HG03457 (cell line): ENCODE data around the gene C7orf25.
A peak's percentile ranks its signal among the peaks of the same experiment; 100 is the strongest.

Source experiments
- ATAC-seq: cut with Tn5 transposase; IDR thresholded peaks from one replicate; pipeline ENCODE4 v1.9.1; 2021; ENCODE audit warnings: moderate number of reproducible peaks; ENCODE audit not compliant: unreplicated experiment

C7orf25 gene

DNA sequence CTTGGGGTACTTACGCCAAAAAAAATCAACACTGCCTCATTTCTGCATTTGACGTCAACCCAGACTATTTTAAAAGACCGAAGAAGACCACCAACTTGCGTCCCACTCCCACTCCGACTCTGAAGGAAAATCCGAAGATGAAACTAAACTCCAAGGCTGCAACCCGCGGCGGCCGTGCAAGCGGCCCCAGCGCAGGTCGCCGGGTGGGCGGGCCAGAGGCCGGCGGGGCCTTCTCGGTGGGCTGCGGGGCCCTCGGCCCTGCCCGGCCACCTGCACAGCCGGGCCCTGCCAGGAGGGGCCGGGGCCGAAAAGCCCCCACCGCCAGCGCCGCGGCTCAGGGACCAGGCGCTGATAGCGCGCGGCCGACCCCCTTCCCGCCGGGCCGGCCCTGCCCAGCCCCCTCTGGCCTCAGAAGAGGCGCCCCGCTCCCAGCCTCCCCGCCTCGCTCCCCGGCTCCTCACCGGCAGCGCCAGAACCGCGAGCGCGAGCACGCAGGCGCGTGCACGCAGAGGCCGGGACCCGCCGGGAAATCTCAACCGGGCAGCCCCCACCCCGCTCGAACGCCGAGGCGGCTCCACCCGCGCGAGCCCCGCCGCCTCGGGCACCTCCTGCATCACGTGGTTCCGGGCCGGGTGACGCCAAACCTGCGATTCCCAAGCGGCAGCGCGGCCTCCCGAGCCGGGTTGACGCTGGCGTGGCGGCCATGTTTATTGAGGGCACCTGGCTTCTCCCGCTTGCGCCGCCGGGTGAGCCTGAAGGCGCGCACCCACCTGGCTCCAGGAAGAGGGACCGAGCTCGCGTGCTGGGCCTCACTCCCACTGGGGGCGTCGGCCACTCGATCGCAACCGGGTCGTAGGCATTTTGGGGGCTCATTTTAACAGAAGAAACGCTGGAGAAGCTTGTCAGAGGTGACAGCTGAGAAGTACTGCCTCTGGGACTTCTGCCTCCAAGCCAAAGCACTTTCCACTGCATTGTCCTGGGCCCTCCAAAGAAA is at the start of gene C7orf25:
Gene C7orf25, minus strand, starts transcription at position 617 of the 994 bp plus-strand sequence. CDS start 1,170 bp downstream, outside the sequence.
- peak; percentile 90 for ATAC-seq

DNA sequence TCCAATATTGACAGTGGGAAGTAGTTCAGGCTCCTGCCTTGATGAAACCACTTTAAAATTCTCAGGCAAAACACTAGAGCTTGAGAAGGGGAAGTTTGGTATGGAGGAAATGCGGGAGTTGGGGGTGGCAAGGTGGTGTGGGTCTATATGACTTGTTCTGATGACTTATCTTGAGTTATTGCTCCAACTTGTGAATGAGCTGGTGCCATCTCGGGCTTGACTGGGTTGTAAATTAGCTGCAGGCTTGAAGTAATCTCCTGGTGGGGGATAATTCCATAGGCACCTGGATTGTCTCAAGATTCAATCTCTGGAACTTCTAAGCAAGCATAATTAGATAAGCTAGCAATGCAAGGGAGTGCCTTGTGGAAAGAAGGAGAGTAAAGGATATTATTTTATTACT is 49.3 kb upstream of the C7orf25 start:
- no peak for ATAC-seq

DNA sequence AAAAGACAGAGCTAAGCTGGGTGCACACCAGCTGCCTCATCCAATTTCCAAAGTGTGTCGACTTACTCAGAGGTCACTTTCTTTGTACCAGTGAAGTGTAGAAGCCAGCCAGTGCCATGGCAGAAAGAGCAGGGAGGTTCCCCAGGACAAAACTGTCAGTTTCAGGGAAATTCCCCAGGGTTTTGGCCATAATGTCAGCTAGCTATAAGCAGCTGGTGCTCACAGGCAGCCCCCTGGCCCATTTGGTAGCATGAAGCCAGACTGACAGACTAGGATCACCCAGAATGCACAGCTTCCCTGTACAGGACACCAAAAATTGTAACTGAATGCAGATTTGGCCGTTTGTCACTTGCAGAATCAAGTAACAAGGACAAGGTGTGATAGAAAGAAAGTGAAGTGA is 48.9 kb upstream of the C7orf25 start:
- ATAC-seq: no peak

DNA sequence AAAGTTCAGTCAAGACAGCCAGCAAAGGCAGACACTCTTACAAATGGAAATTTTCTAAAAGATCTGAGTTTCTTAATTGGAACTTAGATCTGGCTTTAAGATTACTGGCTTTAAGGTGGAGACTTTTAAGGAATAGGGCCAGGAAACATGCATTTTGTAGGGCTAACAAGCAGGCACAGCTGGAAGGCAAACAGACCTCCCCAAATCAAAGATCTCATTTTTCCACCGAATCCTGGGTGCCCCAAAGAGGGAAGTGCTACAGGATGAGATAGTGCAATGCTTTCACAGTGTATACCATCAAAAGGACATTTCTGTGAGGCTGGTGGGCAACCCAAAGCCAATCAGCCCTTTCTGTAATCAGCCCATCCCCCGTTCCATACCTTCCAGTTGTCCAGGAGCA is 47.7 kb upstream of the C7orf25 start:
- no peak for ATAC-seq

DNA sequence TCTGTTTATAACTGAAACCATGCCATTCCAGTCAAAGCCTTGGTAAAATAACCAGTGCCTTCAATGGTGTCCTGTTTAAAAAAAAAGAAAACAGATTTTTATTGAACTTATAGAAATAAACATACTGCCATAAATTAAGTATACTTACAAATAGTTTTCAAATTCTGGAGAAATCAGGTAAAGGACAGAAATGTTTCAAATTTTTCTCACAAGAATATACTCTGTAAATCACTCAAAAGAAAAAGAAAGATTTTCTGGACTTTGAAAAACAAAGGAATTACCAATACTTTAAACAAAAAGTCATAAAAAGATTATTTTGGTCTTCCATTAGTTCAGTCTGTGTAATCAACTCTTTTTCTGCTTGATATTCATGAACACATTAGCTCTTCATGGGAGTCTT is 44.2 kb upstream of the C7orf25 start:
- ATAC-seq: no peak

DNA sequence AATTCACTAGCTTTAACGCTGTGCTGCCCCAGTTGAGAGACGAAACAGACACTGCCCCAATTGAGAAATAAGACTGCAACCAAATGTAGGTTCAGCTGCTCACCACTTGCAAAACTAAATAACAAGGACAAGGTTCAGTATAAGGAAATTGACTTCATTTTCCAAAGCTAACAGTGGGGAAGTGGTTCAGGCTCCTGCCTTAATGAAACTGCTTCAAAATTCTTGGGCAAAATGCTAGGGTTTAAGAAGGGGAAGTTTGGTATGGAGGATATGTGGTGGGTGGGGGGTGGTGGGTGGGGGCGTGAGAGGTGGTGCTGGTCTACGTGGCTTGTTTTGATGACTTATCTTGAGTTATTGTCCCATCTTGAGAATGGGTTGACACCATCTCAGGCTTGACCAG is 42.1 kb upstream of the C7orf25 start:
- no peak for ATAC-seq

DNA sequence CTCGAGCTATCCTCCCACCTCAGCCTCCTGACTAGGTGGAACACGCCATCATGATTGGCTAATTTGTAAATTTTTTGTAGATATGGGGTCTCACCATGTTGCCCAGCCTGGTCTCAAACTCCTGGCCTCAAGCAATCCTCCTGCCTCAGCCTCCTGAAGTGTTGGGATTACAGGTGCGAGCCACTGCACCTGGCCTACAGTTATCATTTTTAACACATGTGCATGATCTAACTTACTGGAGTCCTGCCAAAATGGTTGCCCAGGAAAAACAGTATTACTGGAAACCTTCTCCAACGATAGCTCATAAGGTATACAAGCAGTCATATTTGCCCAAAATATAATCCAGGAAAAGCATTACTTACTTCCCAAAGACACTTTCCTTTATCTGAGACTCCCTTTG is 40.5 kb upstream of the C7orf25 start:
- ATAC-seq: no peak

DNA sequence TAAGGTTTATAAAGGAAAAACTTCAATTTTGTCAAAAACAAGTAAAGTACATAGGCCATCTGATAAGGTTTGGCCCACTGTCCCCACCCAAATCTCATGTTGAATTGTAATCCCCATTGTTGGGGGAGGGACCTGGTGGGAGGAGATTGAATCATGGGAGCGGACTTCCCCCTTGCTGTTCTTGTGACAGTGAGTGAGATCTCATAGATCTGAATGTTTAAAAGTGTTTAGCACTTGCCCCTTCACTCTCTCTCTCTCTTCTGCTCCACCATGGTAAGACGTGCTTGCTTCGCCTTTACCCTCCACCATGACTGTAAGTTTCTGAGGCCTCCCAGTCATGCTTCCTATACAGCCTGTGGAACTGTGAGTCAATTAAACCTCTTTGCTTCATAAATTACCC is 38.5 kb upstream of the C7orf25 start:
- no peak for ATAC-seq

DNA sequence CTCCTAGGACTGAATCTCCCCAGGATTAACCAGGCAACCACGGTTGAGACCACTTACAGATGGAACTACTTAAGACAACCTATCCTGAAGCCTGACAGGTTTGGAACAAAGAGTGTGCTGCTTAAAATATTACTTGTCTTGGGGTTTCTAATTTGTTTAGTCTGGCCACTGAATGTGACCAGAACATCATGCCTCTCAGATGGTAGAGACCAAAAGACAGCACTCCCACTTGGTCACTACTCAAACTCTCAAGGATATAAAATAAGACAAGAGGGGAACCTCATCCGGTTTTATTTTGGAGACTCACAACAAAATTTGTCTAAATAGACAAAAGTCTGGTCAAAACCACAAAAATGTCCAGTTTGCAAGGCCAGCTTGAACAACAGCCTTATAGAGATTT is 35.7 kb upstream of the C7orf25 start:
- no peak for ATAC-seq

DNA sequence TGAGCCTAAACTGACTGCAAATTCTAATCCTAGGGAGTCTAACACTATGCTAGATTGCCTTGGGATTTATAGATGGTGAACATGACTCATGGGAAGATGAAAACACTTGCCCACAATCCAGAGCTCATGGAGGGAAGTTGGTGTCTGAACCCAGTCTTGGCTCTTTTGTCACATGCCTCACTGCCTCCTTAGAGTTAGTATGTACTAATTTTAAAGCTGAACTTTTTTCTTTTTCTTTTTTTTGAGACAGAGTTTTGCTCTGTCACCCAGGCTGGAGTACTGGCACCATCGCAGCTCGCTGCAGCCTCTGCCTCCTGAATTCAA is 34.7 kb upstream of the C7orf25 start:
- ATAC-seq: no peak

DNA sequence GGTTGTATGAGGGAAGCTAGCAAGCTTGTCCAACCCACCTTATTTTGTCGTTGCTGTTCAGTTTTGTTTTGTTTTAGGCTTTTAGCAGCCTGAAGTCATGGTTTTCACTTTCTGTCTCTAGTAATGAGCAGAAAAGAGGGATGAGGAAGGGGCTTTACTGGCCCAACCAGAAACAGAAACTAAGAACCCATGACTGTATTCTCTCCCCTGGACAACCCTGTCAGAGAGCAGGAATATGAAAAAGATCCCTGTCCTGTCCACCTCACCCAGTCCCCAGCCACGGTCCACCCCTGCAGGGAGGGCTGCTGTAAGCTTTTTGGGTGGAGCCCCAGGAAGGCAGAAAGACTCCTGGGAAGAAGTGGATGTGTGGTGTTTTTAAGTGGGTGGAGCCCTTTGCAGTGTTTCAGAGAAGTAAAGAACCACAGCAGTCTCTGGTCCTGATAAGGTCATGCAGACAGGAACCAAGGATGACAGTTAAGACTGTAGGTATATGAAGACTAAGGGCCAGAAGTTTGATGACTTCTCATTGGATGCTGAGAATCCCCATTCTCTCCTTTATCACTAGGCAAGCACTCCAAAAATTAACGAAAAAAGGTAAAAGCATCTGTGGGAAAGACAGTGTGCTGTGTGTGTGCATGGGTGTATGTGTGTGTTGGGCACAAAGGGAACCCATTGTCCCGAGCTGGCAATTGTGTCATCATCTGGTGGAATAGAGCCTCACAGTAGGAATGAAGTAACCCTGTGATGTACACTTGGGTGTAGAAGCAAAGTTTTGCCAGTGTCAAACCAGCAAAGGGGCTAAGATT is 34.2 kb upstream of the C7orf25 start:
- ATAC-seq: peak; percentile 43

DNA sequence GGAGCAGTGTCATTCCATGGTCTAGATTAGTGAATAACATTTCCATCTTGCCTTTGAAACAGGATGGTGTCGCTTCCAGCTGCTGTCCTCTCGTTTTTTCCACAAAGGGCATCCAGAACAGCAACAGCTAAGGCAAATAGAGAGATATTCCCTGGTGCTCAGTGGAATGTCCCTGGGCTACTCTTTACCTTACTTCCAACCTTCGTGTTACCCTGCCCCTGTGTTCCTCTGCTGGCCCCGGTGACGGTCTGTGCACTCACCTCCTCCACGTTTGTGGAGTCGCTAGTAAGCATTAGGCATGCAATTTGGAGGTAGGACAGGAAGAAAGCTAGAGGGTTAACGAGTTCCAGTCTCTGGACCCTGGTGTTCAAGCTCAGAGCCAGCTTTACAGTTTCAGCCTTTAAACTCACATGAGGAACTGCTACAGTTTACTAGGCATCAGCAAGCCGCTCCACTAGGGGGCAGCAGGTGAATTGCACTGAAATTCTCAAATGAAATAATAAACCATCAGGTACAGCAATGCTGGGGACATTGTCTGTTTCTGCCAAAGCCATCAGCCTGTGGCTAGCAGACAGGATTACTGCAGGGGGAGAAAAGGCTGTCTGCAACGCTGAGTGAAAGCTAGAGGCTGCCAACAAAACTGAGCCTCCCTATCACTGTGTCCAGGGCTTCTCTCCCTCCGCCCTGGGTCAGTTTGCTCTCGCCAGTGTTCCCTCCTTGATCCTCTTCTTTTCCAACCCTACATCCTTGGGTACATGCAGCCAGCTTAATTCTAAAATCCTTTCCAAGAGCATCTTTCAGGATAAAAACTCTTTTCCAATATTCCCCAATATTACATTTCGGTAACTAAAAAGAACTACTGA is 29.3 kb upstream of the C7orf25 start:
- peak; percentile 40 for ATAC-seq

DNA sequence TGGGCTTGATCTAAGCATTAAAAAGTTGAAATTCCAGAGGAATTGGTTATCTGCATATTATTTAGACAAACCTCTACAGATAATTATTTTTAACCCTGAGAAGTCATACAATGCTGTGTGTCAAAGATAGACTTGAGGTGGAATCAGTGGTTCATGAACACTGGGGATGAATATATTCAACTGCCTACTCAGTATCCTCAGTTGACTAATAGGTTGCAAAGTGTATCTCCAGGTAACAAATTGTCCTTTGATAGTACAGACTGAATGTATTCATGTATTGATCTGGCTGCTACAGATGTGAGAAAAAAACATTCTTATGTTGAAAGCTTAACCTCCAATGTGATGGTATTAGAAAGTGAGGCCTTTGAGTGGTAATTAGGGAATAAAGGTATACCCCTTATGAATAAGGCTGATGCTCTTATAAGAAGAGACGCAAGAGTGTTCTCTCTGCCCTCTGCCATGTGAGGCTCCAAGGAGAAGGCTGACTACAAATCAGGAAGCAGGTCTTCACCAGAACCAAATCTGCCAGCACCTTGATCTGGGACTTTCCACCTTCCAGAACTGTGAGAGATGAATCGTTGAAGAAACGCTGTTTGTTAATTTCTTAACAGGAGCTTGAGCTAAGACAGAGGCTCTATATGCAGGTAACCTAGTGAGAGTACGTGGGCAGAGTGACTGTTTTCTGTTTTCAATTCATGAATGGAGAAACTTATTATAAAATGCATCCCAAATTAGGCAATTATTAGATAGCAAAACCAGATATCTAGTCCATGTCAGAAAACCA is 27.8 kb upstream of the C7orf25 start:
- no peak for ATAC-seq

DNA sequence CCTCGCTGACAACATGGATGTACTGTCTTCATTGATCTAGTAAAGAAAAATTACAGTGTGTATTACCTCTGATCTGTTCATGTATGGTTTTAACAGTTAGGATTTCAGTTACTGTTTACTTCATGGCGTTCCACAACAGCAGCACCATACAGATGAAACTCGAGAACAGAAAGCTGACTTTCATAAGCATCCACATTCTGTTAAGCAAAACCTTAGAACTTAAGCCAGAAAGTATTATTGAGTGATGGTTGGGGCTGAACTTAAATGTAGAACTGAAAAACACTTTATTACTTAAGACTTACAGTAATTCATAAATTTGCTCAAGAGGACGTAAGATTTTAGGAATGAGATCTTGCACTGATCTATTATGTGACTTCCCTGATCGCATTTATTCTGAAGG is 24.0 kb upstream of the C7orf25 start:
- ATAC-seq: no peak

DNA sequence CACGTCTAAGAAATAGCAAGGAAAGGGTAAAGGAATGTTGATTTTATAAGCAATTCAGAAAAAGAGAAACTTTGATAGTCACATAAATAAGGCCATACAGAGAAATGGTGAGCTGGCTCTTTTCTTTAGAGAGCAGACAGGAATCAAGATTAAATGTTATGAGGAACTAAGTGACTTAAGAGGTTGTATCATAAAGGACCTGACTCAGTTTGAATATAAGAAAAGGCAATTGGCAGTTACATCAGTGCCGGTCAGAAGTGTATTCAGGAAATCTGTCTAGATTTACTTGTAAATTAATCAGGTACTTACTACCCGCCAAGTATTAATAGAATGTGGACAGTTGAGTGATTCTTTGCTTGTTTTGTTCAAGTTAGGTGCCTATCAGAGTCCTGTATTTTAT is 22.4 kb upstream of the C7orf25 start:
- no peak for ATAC-seq

DNA sequence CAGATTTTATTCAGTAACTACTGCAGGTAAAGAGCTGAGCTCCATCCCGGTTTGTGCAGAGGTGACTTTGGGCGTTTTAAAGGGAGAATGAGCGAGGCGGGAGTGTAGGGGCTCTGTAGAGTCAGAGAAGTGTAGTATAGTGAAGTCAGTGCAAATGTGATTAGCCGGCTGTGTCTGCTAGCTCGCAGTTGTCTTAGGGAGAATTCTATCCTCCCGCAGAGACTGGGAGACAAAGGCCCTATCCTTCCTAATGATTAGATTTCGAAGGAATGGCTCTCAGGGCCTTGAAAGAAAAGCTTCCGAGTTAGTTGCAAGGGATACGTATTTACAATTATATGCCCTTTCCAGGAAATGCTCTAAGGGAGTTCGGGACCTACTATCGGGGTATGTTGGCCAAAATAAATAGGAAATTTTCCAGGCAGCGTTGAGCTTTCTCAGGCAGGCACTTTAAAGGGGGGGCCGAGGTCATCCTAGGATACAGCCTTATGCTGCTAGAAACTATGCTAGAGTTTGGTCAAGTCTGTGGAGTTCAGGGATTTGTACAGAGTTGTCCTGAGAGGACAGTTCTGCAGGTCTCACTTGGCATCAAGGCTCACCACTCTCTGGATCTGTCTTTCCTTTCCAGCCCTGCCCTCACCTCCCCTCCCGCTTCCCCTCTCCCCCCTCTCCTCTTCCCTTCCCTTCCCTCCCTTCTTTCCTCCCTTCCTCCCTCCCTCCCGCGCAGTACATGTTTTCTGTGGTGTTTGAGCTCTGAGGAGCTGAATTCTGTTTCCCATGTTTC is 21.1 kb upstream of the C7orf25 start:
- no peak for ATAC-seq

DNA sequence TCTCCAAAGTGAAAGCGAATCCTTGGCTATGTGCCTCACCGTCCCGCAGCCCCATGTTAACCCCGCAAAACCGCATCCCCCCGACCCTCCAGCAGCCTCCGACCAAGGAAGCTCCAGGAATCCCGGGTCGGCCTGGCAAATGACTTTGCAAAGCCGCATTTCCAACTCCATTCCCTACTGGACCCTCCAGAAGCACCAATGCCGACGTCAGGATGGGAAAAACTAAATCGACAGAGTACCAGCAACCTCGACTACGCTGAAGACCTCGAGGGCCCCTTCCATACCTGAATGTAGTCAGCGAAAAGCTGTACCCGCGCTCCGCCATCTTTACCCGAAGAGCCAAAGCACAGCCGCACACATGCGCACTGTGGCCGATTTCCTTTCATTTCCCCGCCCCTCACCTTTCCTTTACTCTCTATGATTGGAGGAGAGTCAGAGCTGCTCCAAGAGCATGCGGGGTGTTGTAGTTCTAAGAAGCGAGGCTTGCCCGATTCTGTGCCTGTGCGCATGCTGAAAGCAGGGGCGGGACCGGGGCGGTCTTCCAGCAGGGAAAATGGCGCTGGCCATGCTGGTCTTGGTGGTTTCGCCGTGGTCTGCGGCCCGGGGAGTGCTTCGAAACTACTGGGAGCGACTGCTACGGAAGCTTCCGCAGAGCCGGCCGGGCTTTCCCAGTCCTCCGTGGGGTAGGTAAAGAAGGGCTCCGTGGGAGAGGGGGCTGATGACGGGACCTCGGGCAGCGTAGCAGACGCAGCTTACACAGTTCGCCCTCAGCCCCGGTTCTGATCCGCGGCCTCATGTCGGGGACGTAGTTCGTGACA is 20.2 kb upstream of the C7orf25 start, which contains the start of the genes MRPL32 and PSMA2:
Gene MRPL32, plus strand, starts transcription at position 543 of the 818 bp plus-strand sequence. Its CDS starts 11 bp downstream, at position 554.
Gene PSMA2, minus strand, starts transcription at position 341 of the 818 bp plus-strand sequence. Its CDS starts 16 bp downstream, at position 325.
- ATAC-seq: peak; percentile 99

DNA sequence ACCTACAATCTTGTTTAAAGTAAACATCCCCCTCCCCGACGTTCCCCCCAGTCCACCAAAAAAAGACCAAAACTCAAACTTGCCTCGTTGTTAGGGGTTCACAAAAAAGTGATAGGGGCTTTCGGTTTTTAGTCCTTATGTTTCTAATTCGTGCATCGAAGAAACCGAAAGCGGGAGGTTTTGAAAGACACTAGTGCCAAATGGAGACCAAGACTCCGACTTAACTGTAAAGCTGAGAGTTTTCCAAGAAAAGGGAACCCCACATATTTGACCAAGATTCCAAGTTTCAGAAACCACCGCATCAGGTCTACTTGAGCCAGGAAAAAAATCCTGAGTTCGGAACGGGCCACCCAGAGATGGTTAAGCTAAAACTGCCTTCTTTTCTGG is 19.6 kb upstream of the C7orf25 start:
- no peak for ATAC-seq
